Dedifferentiated amniotic fluid mesenchymal stem cell (primary cell): Measurements from ENCODE around the gene FADS6.

Experiments used
- DNase-seq: peaks from one replicate; pipeline ENCODE4 v3.0.0-alpha.2; 2016; ENCODE audit errors: extremely low spot score

FADS6 gene

GRCh38 chr17:74854792-74855191 lies 38.6 kb downstream of the FADS6 start:
- DNase-seq = no peak

- no peak for DNase-seq
Observed at GRCh38 chr17:74853669-74854068, 39.8 kb downstream of the FADS6 start.

GRCh38 chr17:74853048-74853397 lies 40.4 kb downstream of the FADS6 start:
- no peak for DNase-seq

GRCh38 chr17:74852237-74853047 lies 41.0 kb downstream of the FADS6 start:
- no peak for DNase-seq

GRCh38 chr17:74851612-74852236 lies 41.7 kb downstream of the FADS6 start:
- DNase-seq = no peak

GRCh38 chr17:74850914-74851313 lies 42.5 kb downstream of the FADS6 start:
- DNase-seq = no peak

GRCh38 chr17:74850310-74850709 lies 43.1 kb downstream of the FADS6 start:
- DNase-seq = no peak

GRCh38 chr17:74848656-74849399 lies 44.6 kb downstream of the FADS6 start:
- DNase-seq = no peak

- DNase-seq = no peak
Observed at GRCh38 chr17:74846621-74847020, 46.8 kb downstream of the FADS6 start.

- no peak for DNase-seq
Observed at GRCh38 chr17:74843352-74843627, 50.1 kb downstream of the FADS6 start.

GRCh38 chr17:74842599-74843351 lies 50.7 kb downstream of the FADS6 start:
- peak; percentile 16 for DNase-seq

- no peak for DNase-seq
Observed at GRCh38 chr17:74842146-74842598, 51.3 kb downstream of the FADS6 start.

GRCh38 chr17:74840989-74841666 lies 52.3 kb downstream of the FADS6 start:
- no peak for DNase-seq

- no peak for DNase-seq
Observed at GRCh38 chr17:74839990-74840852, 53.2 kb downstream of the FADS6 start.

- DNase-seq = no peak
Observed at GRCh38 chr17:74838274-74838673, 55.2 kb downstream of the FADS6 start.

GRCh38 chr17:74836691-74837467 lies 56.6 kb downstream of the FADS6 start:
- DNase-seq = no peak

- DNase-seq = no peak
Observed at GRCh38 chr17:74836191-74836590, 57.2 kb downstream of the FADS6 start.

GRCh38 chr17:74833501-74834377 lies 59.7 kb downstream of the FADS6 start:
- peak; percentile 20 for DNase-seq

- no peak for DNase-seq
Observed at GRCh38 chr17:74832421-74832820, 61.0 kb downstream of the FADS6 start.
